ENCODE data around the gene EHBP1L1. TPM values are rescaled to one million over a fixed set of nuclear protein-coding genes. Genes with fewer than 3 reads are reported as not detected.
"Not testable (repeated sequence)": the region's sequence is repeated elsewhere in the genome, so short reads cannot be mapped to it uniquely, and the experiment has no call there.

The EHBP1L1 gene
- total and polyA plus RNA-seq, 4 donors, result 53.2 to 316 (median 250) TPM

DNA sequence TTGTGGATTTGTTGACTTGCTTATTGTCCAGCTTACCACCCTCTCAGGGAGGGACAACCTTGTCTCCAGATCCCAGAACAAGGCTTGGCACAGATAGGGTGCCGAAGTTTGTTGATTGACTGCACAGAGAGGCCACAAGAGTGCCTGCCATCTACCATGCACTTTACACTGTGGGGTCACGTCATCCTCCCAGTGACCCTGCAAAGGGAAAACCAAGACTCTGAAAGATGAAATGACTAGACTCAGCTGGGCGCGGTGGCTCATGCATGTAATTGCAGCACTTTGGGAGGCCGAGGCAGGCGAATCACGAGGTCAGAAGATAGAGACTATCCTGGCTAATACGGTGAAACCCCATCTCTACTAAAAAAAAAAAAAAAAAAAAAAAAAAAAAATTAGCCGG, 13.1 kb upstream of the EHBP1L1 start:
- no peaks in the 10 kb centered on the region for H3K9me3 ChIP-seq (ENCODE audit: control insufficient read depth, low read length)
- DNase-seq (no peak), ATAC-seq (ENCODE audit: low FRiP score) (no peak)
- intact Hi-C loops (cut with DNase I), result no loop called here
- H3K4me1 ChIP-seq (ENCODE audit: control insufficient read depth in 1 of 2, insufficient read depth in 2 of 2, low read length in 2 of 2), result no peaks in the 10 kb centered on the region
- H3K4me3 ChIP-seq (ENCODE audit: low read length in 2 of 2), result no peak overlapping the region
- WGBS, 2 donors, result 80 to 81% methylated on average over 9 of the region's 9 CpGs
- H3K36me3 ChIP-seq (ENCODE audit: control insufficient read depth in 1 of 2, insufficient read depth in 2 of 2, low read length in 1 of 2), result no peaks in the 10 kb centered on the region
- H3K27ac ChIP-seq (ENCODE audit: low read depth in 1 of 2, low read length in 2 of 2), result no peak overlapping the region
- no peaks in the 10 kb centered on the region for H3K27me3 ChIP-seq (ENCODE audit: control insufficient read depth in 1 of 2, insufficient read depth in 2 of 2, low read length in 1 of 2)

GRCh38 chr11:65563601-65564000, 12.3 kb upstream of the EHBP1L1 start:
- no peaks in the 10 kb centered on the region for H3K36me3 ChIP-seq (ENCODE audit: control insufficient read depth in 1 of 2, insufficient read depth in 2 of 2, low read length in 1 of 2)
- no peak for ATAC-seq (ENCODE audit: low FRiP score)
- intact Hi-C loops (cut with DNase I), result no loop called here
- no peak overlapping the region for H3K27ac ChIP-seq (ENCODE audit: low read depth in 1 of 2, low read length in 2 of 2)
- 86 to 91% methylated on average over 4 of the region's 4 CpGs for WGBS, 2 donors
- no peak overlapping the region for H3K4me3 ChIP-seq (ENCODE audit: low read length in 2 of 2)
- DNase-seq, result no peak
- H3K27me3 ChIP-seq (ENCODE audit: control insufficient read depth in 1 of 2, insufficient read depth in 2 of 2, low read length in 1 of 2), result no peaks in the 10 kb centered on the region
- no peaks in the 10 kb centered on the region for H3K9me3 ChIP-seq (ENCODE audit: control insufficient read depth, low read length)
- no peaks in the 10 kb centered on the region for H3K4me1 ChIP-seq (ENCODE audit: control insufficient read depth in 1 of 2, insufficient read depth in 2 of 2, low read length in 2 of 2)

DNA sequence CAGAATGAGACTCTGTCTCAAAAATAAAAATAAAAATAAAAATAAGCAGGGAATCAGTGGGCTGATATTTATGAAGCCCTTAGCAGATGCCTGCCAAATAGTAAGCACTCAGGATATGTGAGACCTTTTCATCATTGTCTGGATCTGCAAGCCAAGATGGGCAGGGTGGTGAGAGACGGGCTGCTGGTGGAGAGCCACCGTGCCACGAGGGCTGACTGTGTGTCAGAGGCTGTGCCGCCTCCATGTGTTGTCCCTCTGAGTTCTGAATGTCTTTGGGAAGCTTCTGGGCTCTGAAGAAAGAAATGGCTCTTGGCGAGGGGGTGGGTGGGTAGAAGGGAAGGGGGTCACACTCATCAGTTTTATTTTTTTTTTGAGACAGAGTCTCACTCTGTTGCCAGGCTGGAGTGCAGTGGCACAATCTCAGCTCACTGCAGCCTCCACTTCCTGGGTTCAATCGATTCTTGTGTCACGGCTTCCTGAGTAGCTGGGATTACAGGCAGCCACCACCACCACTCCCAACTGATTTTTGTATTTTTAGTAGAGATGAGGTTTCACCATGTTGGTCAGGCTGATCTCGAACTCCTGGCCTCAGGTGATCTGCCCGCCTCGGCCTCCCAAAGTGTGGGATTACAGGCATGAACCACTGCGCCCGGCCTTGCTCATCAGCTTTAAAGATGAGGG, 10.8 kb upstream of the EHBP1L1 start:
- 85 to 86% methylated on average over 12 of the region's 12 CpGs for WGBS, 2 donors
- DNase-seq; H3K4me1 ChIP-seq (ENCODE audit: control insufficient read depth in 1 of 2, insufficient read depth in 2 of 2, low read length in 2 of 2); intact Hi-C loops (cut with DNase I); H3K4me3 ChIP-seq (ENCODE audit: low read length in 2 of 2); H3K27ac ChIP-seq (ENCODE audit: low read depth in 1 of 2, low read length in 2 of 2); ATAC-seq (ENCODE audit: low FRiP score); H3K27me3 ChIP-seq (ENCODE audit: control insufficient read depth in 1 of 2, insufficient read depth in 2 of 2, low read length in 1 of 2); H3K9me3 ChIP-seq (ENCODE audit: control insufficient read depth, low read length); H3K36me3 ChIP-seq (ENCODE audit: control insufficient read depth in 1 of 2, insufficient read depth in 2 of 2, low read length in 1 of 2): not testable (repeated sequence)

DNA sequence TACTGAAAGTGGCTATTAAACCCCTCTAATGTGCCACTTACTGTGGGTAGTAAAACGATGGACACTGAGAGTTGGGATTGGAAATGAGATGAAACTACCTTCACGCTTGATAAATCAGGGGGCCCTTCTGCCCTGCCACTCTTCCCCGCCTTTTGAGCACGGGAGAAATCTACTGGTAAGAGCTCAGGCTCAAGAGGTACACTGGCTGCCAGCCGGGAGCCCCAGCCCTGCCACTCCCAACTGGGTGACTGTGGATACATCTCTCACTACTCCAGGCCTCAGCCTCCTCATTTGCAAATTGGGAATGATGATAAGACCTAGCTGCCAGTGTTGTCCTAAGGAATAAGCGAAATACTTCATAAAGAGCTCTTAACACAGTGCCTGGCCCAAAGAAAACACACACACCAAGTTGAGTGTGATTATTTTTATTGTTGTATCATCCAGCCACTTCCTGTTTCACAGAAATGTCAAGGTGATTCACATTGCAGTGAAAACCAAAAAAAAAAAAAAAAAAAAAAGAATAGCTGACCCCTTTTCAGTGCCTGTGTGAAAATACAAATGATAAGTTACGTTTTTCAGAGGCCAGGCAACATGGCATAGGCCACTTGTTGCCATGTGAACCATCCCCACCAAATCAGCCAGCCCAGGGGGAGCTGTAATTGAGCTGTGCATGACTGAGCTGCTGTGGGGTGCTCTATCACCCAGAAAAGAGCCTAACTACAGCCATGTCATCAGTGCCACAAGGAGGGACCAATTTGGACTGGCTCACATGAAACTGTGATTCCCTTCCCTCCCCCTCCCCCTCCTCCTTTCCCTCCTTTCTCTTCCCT, 10.0 kb upstream of the EHBP1L1 start:
- Histone ChIP-seq H3K9me3 (ENCODE audit: control insufficient read depth, low read length) (no peaks in the 10 kb centered on the region), H3K4me3 (ENCODE audit: low read length in 2 of 2) (no peak overlapping the region), H3K36me3 (ENCODE audit: control insufficient read depth in 1 of 2, insufficient read depth in 2 of 2, low read length in 1 of 2) (no peaks in the 10 kb centered on the region), H3K27me3 (ENCODE audit: control insufficient read depth in 1 of 2, insufficient read depth in 2 of 2, low read length in 1 of 2) (no peaks in the 10 kb centered on the region), H3K27ac (ENCODE audit: low read depth in 1 of 2, low read length in 2 of 2) (peak overlapping the region in 1 of 2 donors; percentile 8), H3K4me1 (ENCODE audit: control insufficient read depth in 1 of 2, insufficient read depth in 2 of 2, low read length in 2 of 2) (no peaks in the 10 kb centered on the region)
- DNase-seq (no peak), ATAC-seq (ENCODE audit: low FRiP score) (no peak)
- intact Hi-C loops (cut with DNase I), result no loop called here
- whole genome bisulfite sequencing, 2 donors, result 63 to 68% methylated on average over 7 of the region's 7 CpGs

DNA sequence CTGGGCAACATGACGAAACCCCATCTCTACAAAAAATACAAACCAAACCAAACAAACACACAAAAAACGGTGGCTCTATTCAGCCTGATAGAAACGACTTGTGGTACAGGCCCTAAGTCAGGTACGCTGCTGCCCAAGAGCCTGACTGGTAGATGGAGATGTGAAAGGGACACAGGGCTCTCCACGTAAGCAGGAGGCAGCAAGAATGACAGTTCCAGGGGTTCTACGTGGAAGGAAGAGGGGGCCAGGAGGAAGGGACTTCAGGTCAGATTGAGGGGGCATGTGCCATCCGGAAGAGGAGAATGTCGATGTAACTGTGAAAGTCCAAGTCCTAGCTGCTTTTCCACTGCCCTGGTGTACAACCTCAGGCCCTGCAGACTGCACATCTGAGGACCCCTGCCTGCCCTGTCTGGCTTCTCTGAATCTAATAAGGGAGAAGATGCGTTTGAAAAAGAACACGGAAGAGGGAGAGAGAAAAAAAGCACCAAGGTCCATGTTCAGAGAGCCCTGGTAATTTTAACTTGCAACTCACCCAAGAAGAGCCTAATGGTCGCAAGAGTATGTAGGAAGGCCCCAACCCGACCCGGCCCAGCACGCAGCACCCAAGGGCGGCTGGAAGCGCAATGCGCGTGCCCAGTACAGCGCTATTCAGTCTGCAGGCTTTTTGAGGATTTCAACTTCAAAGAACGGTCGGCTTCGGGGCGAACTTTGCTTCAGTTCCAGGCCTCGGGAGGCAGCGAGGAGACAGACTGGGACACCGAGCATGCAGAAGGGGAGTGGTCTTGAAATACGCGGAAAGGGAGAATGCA, 6.5 kb upstream of the EHBP1L1 start:
- peak overlapping the region; percentile 43 to 61 for H3K4me3 ChIP-seq (ENCODE audit: low read length in 2 of 2)

GRCh38 chr11:65569973-65570918, 5.6 kb upstream of the EHBP1L1 start, which contains the start of gene ZNRD2:
TSS of gene ZNRD2 (plus strand) at chr11:65570477. CDS start at chr11:65570492, 15 bp downstream.
- H3K27ac ChIP-seq (ENCODE audit: low read depth in 1 of 2, low read length in 2 of 2), result peak within 1 kb of the TSS; percentile 20 to 87
- no peaks in the 10 kb centered on the region for H3K4me1 ChIP-seq (ENCODE audit: control insufficient read depth in 1 of 2, insufficient read depth in 2 of 2, low read length in 2 of 2)
- peak within 1 kb of the TSS; percentile 69 to 84 for H3K4me3 ChIP-seq (ENCODE audit: low read length in 2 of 2)
- ATAC-seq (ENCODE audit: low FRiP score), result peak; percentile 90
- H3K27me3 ChIP-seq (ENCODE audit: control insufficient read depth in 1 of 2, insufficient read depth in 2 of 2, low read length in 1 of 2), result no peaks in the 10 kb centered on the region
- no peaks in the 10 kb centered on the region for H3K36me3 ChIP-seq (ENCODE audit: control insufficient read depth in 1 of 2, insufficient read depth in 2 of 2, low read length in 1 of 2)
- intact Hi-C loops (cut with DNase I), result loop anchor here in 1 of 2 donors (1.0 kb wide), 1 partner anchor 9 kb away; no protein-coding TSS in a partner anchor
- 0% methylated on average over 85 to 89 of the region's 89 CpGs for WGBS, 2 donors
- H3K9me3 ChIP-seq (ENCODE audit: control insufficient read depth, low read length), result no peaks in the 10 kb centered on the region
- peak; percentile 99 for DNase-seq

More for the DNA sequence above, 6.5 kb upstream of the EHBP1L1 start:
- no peak for ATAC-seq (ENCODE audit: low FRiP score)
- WGBS, 2 donors, result 2 to 4% methylated on average over 28 of the region's 28 CpGs
- Histone ChIP-seq H3K27ac (ENCODE audit: low read depth in 1 of 2, low read length in 2 of 2) (peak overlapping the region; percentile 20 to 83), H3K9me3 (ENCODE audit: control insufficient read depth, low read length) (no peaks in the 10 kb centered on the region), H3K27me3 (ENCODE audit: control insufficient read depth in 1 of 2, insufficient read depth in 2 of 2, low read length in 1 of 2) (no peaks in the 10 kb centered on the region), H3K4me1 (ENCODE audit: control insufficient read depth in 1 of 2, insufficient read depth in 2 of 2, low read length in 2 of 2) (no peaks in the 10 kb centered on the region), H3K36me3 (ENCODE audit: control insufficient read depth in 1 of 2, insufficient read depth in 2 of 2, low read length in 1 of 2) (no peaks in the 10 kb centered on the region)
- intact Hi-C loops (cut with DNase I), result loop anchor here in 1 of 2 donors (1.0 kb wide), 1 partner anchor 8 kb away; no protein-coding TSS in a partner anchor
- DNase-seq, result no peak

DNA sequence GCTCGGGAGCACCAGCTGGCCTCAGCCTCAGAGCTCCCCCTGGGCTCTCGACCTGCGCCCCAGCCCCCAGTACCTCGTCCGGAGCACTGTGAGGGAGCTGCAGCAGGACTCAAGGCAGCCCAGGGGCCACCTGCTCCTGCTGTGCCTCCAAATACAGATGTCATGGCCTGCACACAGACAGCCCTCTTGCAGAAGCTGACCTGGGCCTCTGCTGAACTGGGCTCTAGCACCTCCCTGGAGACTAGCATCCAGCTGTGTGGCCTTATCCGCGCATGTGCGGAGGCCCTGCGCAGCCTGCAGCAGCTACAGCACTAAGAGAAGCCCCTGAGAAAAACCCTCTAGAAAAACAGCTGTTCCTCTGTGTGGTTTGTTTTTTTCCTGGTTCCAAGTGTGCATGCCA, 4.4 kb upstream of the EHBP1L1 start:
- Histone ChIP-seq H3K27me3 (ENCODE audit: control insufficient read depth in 1 of 2, insufficient read depth in 2 of 2, low read length in 1 of 2) (no peaks in the 10 kb centered on the region), H3K36me3 (ENCODE audit: control insufficient read depth in 1 of 2, insufficient read depth in 2 of 2, low read length in 1 of 2) (no peaks in the 10 kb centered on the region), H3K4me1 (ENCODE audit: control insufficient read depth in 1 of 2, insufficient read depth in 2 of 2, low read length in 2 of 2) (no peaks in the 10 kb centered on the region), H3K27ac (ENCODE audit: low read depth in 1 of 2, low read length in 2 of 2) (peak overlapping the region in 1 of 2 donors; percentile 53), H3K4me3 (ENCODE audit: low read length in 2 of 2) (no peak overlapping the region), H3K9me3 (ENCODE audit: control insufficient read depth, low read length) (no peaks in the 10 kb centered on the region)
- DNase-seq, result no peak
- 68 to 81% methylated on average over 9 of the region's 9 CpGs for WGBS, 2 donors
- no peak for ATAC-seq (ENCODE audit: low FRiP score)
- intact Hi-C loops (cut with DNase I), result no loop called here
